Sigmoid colon (tissue), 3 donors: ENCODE measurements around the gene TSC22D4.

ENCODE experiments used
- CTCF ChIP-seq, 4 experiments: fragments of 450-650 bp in 3 of 4; fragments of 200-600 bp in 1 of 4; IDR thresholded peaks; one replicate each; pipeline ENCODE4 v1.5.1; 2016 to 2019; ENCODE audit warnings: antibody characterized with exemption in 4 of 4, mild to moderate bottlenecking in 3 of 4, moderate library complexity in 2 of 4
- POLR2A ChIP-seq, 2 donors: fragments of 450-650 bp; IDR thresholded peaks; one replicate each; pipeline ENCODE4 v1.6.1; 2016; ENCODE audit warnings: antibody characterized with exemption in 2 of 2, mild to moderate bottlenecking in 2 of 2, moderate library complexity in 2 of 2

- TF ChIP-seq CTCF (IDR thresholded peaks at IDR 0.05), result no peak
- no peak for TF ChIP-seq POLR2A (IDR thresholded peaks at IDR 0.05)
Measured at GRCh38 chr7:100426516-100426915, 52.5 kb downstream of the TSC22D4 start.
